IMR-90 (cell line): Measurements from ENCODE around the gene GGA2. TPM values are rescaled to one million over a fixed set of nuclear protein-coding genes. Genes with fewer than 3 reads are reported as not detected.

Source experiments
- ATAC-seq: fragments of 200-7000 bp; cut with Tn5 transposase; 2 replicates; pipeline ENCODE4 v1.9.1; 2020; ENCODE audit warnings: low read depth, mild to moderate bottlenecking, moderate library complexity
- BruUV-seq: library from RNA; stranded (reverse); fragments of 400-500 nt; replicated peaks from 2 replicates; lab custom pipeline; 2021; lab: Mats Ljungman, UMichigan
- CTCF ChIA-PET: fragments of 300-600 bp; formaldehyde crosslinking; extraction: SDS; loops from one replicate; lab custom pipeline; 2021; ENCODE audit warnings: antibody characterized with exemption; lab: Yijun Ruan, JAX
- POLR2A ChIA-PET: fragments of 300-600 bp; sonication (Branson Sonifier 250); formaldehyde crosslinking; loops from one replicate; lab custom pipeline; 2022; ENCODE audit warnings: antibody characterized with exemption; ENCODE audit not compliant: unreplicated experiment; lab: Charles Lee
- DNase-seq: peaks from one replicate; pipeline ENCODE4 v3.0.0; 2013
- H2AFZ ChIP-seq: replicated peaks from 2 replicates; pipeline ENCODE3; 2013; ENCODE audit warnings: low read length, mild to moderate bottlenecking; ENCODE audit not compliant: poor library complexity
- H2AK5ac ChIP-seq: 2 replicates; pipeline ENCODE4 v1.6.1; 2013; ENCODE audit warnings: low read depth, low read length, inconsistent platforms
- H2AK9ac ChIP-seq: replicated peaks from 2 replicates; pipeline ENCODE3; 2013; ENCODE audit warnings: mild to moderate bottlenecking, low read depth, low read length, moderate library complexity; ENCODE audit not compliant: poor library complexity
- H2BK120ac ChIP-seq: 2 replicates; pipeline ENCODE4 v1.6.1; 2013; ENCODE audit warnings: low read depth, low read length, inconsistent platforms
- H2BK15ac ChIP-seq: 3 replicates; pipeline ENCODE4 v1.6.1; 2013; ENCODE audit warnings: low read depth, low read length, inconsistent platforms
- H2BK20ac ChIP-seq: 2 replicates; pipeline ENCODE4 v1.6.1; 2013; ENCODE audit warnings: low read depth, mild to moderate bottlenecking, inconsistent platforms, low read length, moderate library complexity
- H2BK5ac ChIP-seq: 2 replicates; pipeline ENCODE4 v1.6.1; 2013; ENCODE audit warnings: mild to moderate bottlenecking, low read depth, low read length, inconsistent platforms; ENCODE audit not compliant: poor library complexity, severe bottlenecking
- H3K14ac ChIP-seq: replicated peaks from 2 replicates; pipeline ENCODE4 v1.6.1; 2013; ENCODE audit warnings: low read depth, low read length, inconsistent platforms
- H3K18ac ChIP-seq: 2 replicates; pipeline ENCODE4 v1.6.1; 2013; ENCODE audit warnings: low read depth, low read length, control low read depth
- H3K23ac ChIP-seq: 2 replicates; pipeline ENCODE4 v1.6.1; 2013; ENCODE audit warnings: low read depth, low read length, inconsistent platforms
- H3K27ac ChIP-seq: 2 replicates; pipeline ENCODE4 v1.5.1; 2013; ENCODE audit warnings: mild to moderate bottlenecking, control low read depth, low read length; ENCODE audit not compliant: insufficient read depth
- H3K27me3 ChIP-seq: 2 replicates; pipeline ENCODE4 v1.6.1; 2013; ENCODE audit warnings: low read length; ENCODE audit not compliant: control insufficient read depth, insufficient read depth
- H3K36me3 ChIP-seq: 2 replicates; pipeline ENCODE4 v1.6.1; 2013; ENCODE audit warnings: low read length, mixed read lengths; ENCODE audit not compliant: control insufficient read depth, insufficient read depth
- H3K4ac ChIP-seq: 2 replicates; pipeline ENCODE4 v1.6.1; 2013; ENCODE audit warnings: low read depth, low read length, inconsistent platforms
- H3K4me1 ChIP-seq: 2 replicates; pipeline ENCODE4 v1.6.1; 2013; ENCODE audit warnings: low read length, mixed read lengths; ENCODE audit not compliant: control insufficient read depth, insufficient read depth
- H3K4me2 ChIP-seq: 2 replicates; pipeline ENCODE4 v1.6.1; 2013; ENCODE audit warnings: low read depth, mild to moderate bottlenecking, control low read depth, low read length, moderate library complexity
- H3K4me3 ChIP-seq: 2 replicates; pipeline ENCODE4 v1.5.1; 2013; ENCODE audit warnings: low read depth, mild to moderate bottlenecking, control low read depth, low read length, moderate library complexity; ENCODE audit not compliant: insufficient read depth
- H3K56ac ChIP-seq: 2 replicates; pipeline ENCODE4 v1.6.1; 2013; ENCODE audit warnings: low read length, inconsistent platforms; ENCODE audit not compliant: insufficient read depth; ENCODE audit errors: extremely low read depth
- H3K79me1 ChIP-seq, 2 experiments: 2 replicates each; pipeline ENCODE4 v1.6.1; 2013; ENCODE audit warnings: low read length in 2 of 2, inconsistent platforms in 1 of 2, low read depth in 1 of 2
- H3K9ac ChIP-seq: 2 replicates; pipeline ENCODE4 v1.6.1; 2013; ENCODE audit warnings: low read depth, low read length, control low read depth
- H3K9me1 ChIP-seq: 2 replicates; pipeline ENCODE4 v1.6.1; 2013; ENCODE audit warnings: low read length, inconsistent platforms; ENCODE audit not compliant: insufficient read depth
- H3K9me3 ChIP-seq: 2 replicates; pipeline ENCODE4 v1.6.1; 2013; ENCODE audit warnings: low read length; ENCODE audit not compliant: control insufficient read depth, insufficient read depth
- H4K20me1 ChIP-seq: 2 replicates; pipeline ENCODE4 v1.6.1; 2013; ENCODE audit warnings: low read length, inconsistent platforms; ENCODE audit not compliant: insufficient read depth
- H4K5ac ChIP-seq: 2 replicates; pipeline ENCODE4 v1.6.1; 2013; ENCODE audit warnings: mild to moderate bottlenecking, low read depth, low read length, control low read depth
- H4K8ac ChIP-seq, 2 experiments: 2 replicates each; pipeline ENCODE4 v1.6.1; 2013; ENCODE audit warnings: low read depth in 2 of 2, low read length in 2 of 2, control low read depth in 1 of 2, inconsistent platforms in 1 of 2
- H4K91ac ChIP-seq: 2 replicates; pipeline ENCODE4 v1.6.1; 2013; ENCODE audit warnings: low read depth, low read length, inconsistent platforms; ENCODE audit not compliant: insufficient read depth
- CEBPB ChIP-seq: IDR thresholded peaks from 2 replicates; pipeline ENCODE4 v1.6.1; 2012; ENCODE audit warnings: low read depth, low read length, improper control_type of control experiment
- CHD1 ChIP-seq: IDR thresholded peaks from 2 replicates; pipeline ENCODE4 v1.6.1; 2012; ENCODE audit warnings: low read depth, low read length, improper control_type of control experiment
- MAFK ChIP-seq: IDR thresholded peaks from 2 replicates; pipeline ENCODE4 v1.6.1; 2012; ENCODE audit warnings: low read depth, low read length, improper control_type of control experiment
- MXI1 ChIP-seq: IDR thresholded peaks from 2 replicates; pipeline ENCODE4 v1.6.1; 2012; ENCODE audit warnings: low read depth, mild to moderate bottlenecking, low read length, moderate library complexity, borderline replicate concordance
- RAD21 ChIP-seq: IDR thresholded peaks from 2 replicates; pipeline ENCODE4 v1.6.1; 2012; ENCODE audit warnings: low read length, improper control_type of control experiment
- RCOR1 ChIP-seq: IDR thresholded peaks from 2 replicates; pipeline ENCODE4 v1.6.1; 2012; ENCODE audit warnings: mild to moderate bottlenecking, low read length, improper control_type of control experiment; ENCODE audit not compliant: insufficient replicate concordance
- SMC3 ChIP-seq: fragments of 150-350 bp; IDR thresholded peaks from 2 replicates; pipeline ENCODE4 v1.6.1; 2016; ENCODE audit warnings: low read depth, mild to moderate bottlenecking, antibody characterized with exemption, low read length, moderate library complexity
- USF2 ChIP-seq: fragments of 150-350 bp; IDR thresholded peaks from 2 replicates; pipeline ENCODE4 v1.6.1; 2017; ENCODE audit warnings: mild to moderate bottlenecking, antibody characterized with exemption, low read length, low read depth
- WGBS, 2 experiments: methylation state at CpG; one replicate each; pipeline versions ENCODE4 v1.1.5 to v1.1.7; 2013; ENCODE audit warnings: missing lambda C conversion rate in 2 of 2; ENCODE audit not compliant: insufficient read length in 1 of 2; ENCODE audit errors: extremely low coverage in 2 of 2; 5-methylcytosine and 5-hydroxymethylcytosine counted together
- dilution Hi-C: fragments of 300-500 bp; cut with HindIII; formaldehyde crosslinking; loops from one replicate; pipeline ENCODE4 v1.14.3; 2018; ENCODE audit warnings: low sequenced_read_pairs; ENCODE audit not compliant: unreplicated experiment
- in situ Hi-C: fragments of 300-500 bp; cut with MboI; formaldehyde crosslinking; loops from 3 replicates; pipeline ENCODE4 v1.14.3; 2019; ENCODE audit warnings: low sequenced_read_pairs, inconsistent platforms, mixed read lengths
- intact Hi-C: fragments of 100-400 bp; cut with micrococcal nuclease; formaldehyde crosslinking; loops from 2 replicates; pipeline ENCODE4 v1.10.0; 2022
- polyA plus RNA-seq, 3 experiments: library from polyadenylated mRNA; depleted of rRNA; stranded (reverse); fragments of >200 nt; gene quantifications; 2 replicates each; pipeline ENCODE4 v1.2.3, GENCODE V29; 2012; ENCODE audit warnings: low replicate concordance in 1 of 3
- total RNA-seq: library from RNA; depleted of rRNA; stranded (reverse); fragments of >200 nt; gene quantifications from 2 replicates; pipeline ENCODE4 v1.2.3, GENCODE V29; 2012
- TF ChIP-seq, protein P1 (sequence below): conservative IDR thresholded peaks from 2 replicates; pipeline ENCODE4 v1.5.1; 2012; ENCODE audit warnings: mild to moderate bottlenecking, low read depth, low read length, improper control_type of control experiment

GGA2 gene
- total and polyA plus RNA-seq, 2 of the 4 experiments (the other 2 are of a cell fraction): 16.5 to 30.1 TPM

- H3K27me3 ChIP-seq: no peaks in the 10 kb centered on the region
Observed at GRCh38 chr16:23515881-23516280, 5.6 kb upstream of the GGA2 start.

More at GRCh38 chr16:23515881-23516280, 5.6 kb upstream of the GGA2 start:
- POLR2A ChIA-PET: no interaction called here
- 0 out of 4 replicates have a peak, but pooled peaks cover 0 to 2% of the 10 kb centered on the region in 2 experiments for H3K79me1 ChIP-seq
- H3K9me1 ChIP-seq: 0 out of 2 replicates have a peak, but pooled peaks cover 7% of the 10 kb centered on the region
- no peak overlapping the region for H2BK15ac ChIP-seq
- no peak overlapping the region for H3K14ac ChIP-seq
- H3K18ac ChIP-seq: no peak overlapping the region
- H2BK5ac ChIP-seq: no peak overlapping the region
- no peak overlapping the region for H4K8ac ChIP-seq
- H4K5ac ChIP-seq: no peak overlapping the region
- intact Hi-C loops: no loop called here
- no peaks in the 10 kb centered on the region for H3K9me3 ChIP-seq
- ATAC-seq: no peak
- CTCF ChIA-PET: interaction anchor here (0.6 kb wide), 2 partner anchors 12 to 51 kb away, joined by 3 to 4 read pairs; no protein-coding TSS in a partner anchor
- no peaks in the 10 kb centered on the region for H3K4me1 ChIP-seq
- no peak overlapping the region for H3K9ac ChIP-seq
- no peak for DNase-seq
- no peak overlapping the region for H2BK20ac ChIP-seq
- H4K91ac ChIP-seq: no peak overlapping the region
- dilution Hi-C loops: no loop called here
- H2AFZ ChIP-seq: no peak overlapping the region
- no peak overlapping the region for H2BK120ac ChIP-seq
- peaks cover 14% of the 10 kb centered on the region for H3K36me3 ChIP-seq
- H3K23ac ChIP-seq: no peak overlapping the region
- no peak overlapping the region for H3K56ac ChIP-seq
- no peak overlapping the region for H3K4me2 ChIP-seq
- TF ChIP-seq USF2 (no peak), CEBPB (no peak), RAD21 (no peak), RCOR1 (no peak), MAFK (no peak), SMC3 (no peak), CHD1 (no peak), MXI1 (no peak)
- TF ChIP-seq, protein P1, sequence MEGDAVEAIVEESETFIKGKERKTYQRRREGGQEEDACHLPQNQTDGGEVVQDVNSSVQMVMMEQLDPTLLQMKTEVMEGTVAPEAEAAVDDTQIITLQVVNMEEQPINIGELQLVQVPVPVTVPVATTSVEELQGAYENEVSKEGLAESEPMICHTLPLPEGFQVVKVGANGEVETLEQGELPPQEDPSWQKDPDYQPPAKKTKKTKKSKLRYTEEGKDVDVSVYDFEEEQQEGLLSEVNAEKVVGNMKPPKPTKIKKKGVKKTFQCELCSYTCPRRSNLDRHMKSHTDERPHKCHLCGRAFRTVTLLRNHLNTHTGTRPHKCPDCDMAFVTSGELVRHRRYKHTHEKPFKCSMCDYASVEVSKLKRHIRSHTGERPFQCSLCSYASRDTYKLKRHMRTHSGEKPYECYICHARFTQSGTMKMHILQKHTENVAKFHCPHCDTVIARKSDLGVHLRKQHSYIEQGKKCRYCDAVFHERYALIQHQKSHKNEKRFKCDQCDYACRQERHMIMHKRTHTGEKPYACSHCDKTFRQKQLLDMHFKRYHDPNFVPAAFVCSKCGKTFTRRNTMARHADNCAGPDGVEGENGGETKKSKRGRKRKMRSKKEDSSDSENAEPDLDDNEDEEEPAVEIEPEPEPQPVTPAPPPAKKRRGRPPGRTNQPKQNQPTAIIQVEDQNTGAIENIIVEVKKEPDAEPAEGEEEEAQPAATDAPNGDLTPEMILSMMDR: no peak
- no peak overlapping the region for H3K4ac ChIP-seq
- no TSS peak for BruUV-seq
- whole genome bisulfite sequencing, 2 experiments: 100% methylated on average over 1 of the region's 5 CpGs; no CpG with 5 or more reads in 1 of the 2 experiments
- in situ Hi-C loops: no loop called here
- no peaks in the 10 kb centered on the region for H4K20me1 ChIP-seq
- H2AK9ac ChIP-seq: no peak overlapping the region
- no peak overlapping the region for H3K27ac ChIP-seq
- H2AK5ac ChIP-seq: no peak overlapping the region
- no peak overlapping the region for H3K4me3 ChIP-seq
